K562 (cell line): ENCODE results near the gene DHDH. TPM values are rescaled to one million over a fixed set of nuclear protein-coding genes. Genes with fewer than 3 reads are reported as not detected.

Source experiments
- CREM ChIP-seq: IDR thresholded peaks from 2 replicates; pipeline ENCODE4 v1.6.1; 2014; ENCODE audit warnings: antibody characterized with exemption, low read depth
- MYC ChIP-seq, 2 experiments: fragments of 250-450 bp in 1 of 2; sonication (Bioruptor Pico) in 1 of 2; IDR thresholded peaks; 2 replicates each; pipeline versions ENCODE4 v1.5.1 to v1.6.1; 2012 to 2021; ENCODE audit warnings: low read depth in 2 of 2, borderline replicate concordance in 1 of 2, improper control_type of control experiment in 1 of 2, low read length in 1 of 2, mild to moderate bottlenecking in 1 of 2, moderate library complexity in 1 of 2
- PBX2 ChIP-seq, 2 experiments: IDR thresholded peaks in 1 of 2; conservative IDR thresholded peaks in 1 of 2; 2 replicates each; pipeline ENCODE4 v1.6.1; 2016; ENCODE audit warnings: low read depth in 2 of 2, mild to moderate bottlenecking in 1 of 2, missing compliant biosample characterization in 1 of 2, missing genetic modification characterization in 1 of 2, moderate library complexity in 1 of 2
- PTBP1 ChIP-seq: fragments of 200-400 bp; formaldehyde crosslinking; IDR thresholded peaks from 2 replicates; pipeline ENCODE4 v1.6.1; 2017; ENCODE audit warnings: low read depth, low read length
- TCF7L2 ChIP-seq: fragments of 150-350 bp; IDR thresholded peaks from 2 replicates; pipeline ENCODE4 v1.6.1; 2016; ENCODE audit warnings: low read depth, mild to moderate bottlenecking, low read length, moderate library complexity
- TRIM24 ChIP-seq, 2 experiments: fragments of 450-650 bp; IDR thresholded peaks; 2 replicates each; pipeline ENCODE4 v1.6.1; 2016
- ZNF655 ChIP-seq: fragments of 250-450 bp; sonication (Bioruptor Pico); IDR thresholded peaks from 2 replicates; pipeline ENCODE4 v1.5.0; 2021
- polyA plus RNA-seq, 8 experiments: library from polyadenylated mRNA; depleted of rRNA in 4 of 8; stranded (reverse) in 5 of 8; unstranded in 3 of 8; fragments of >200 nt; fragmentation: Nextera tagmentation in 2 of 8; fragmentation: Illumina TruSeq in 1 of 8; extraction: Ambion mirVana in 2 of 8; extraction: Trizol in 1 of 8; gene quantifications; 2 replicates each; pipeline versions ENCODE4 v1.2.1 to v1.2.3, GENCODE V29; 2011 to 2014; ENCODE audit warnings: inconsistent platforms in 1 of 8, missing spikeins in 1 of 8
- total RNA-seq, 7 experiments: library from RNA; depleted of rRNA in 6 of 7; stranded (reverse); fragments of >200 nt in 6 of 7; fragmentation: Illumina TruSeq in 2 of 7; extraction: Trizol in 2 of 7; gene quantifications; 2 replicates each; pipeline versions ENCODE4 v1.2.1 to v1.2.3, GENCODE V29; 2011 to 2021; ENCODE audit warnings: low replicate concordance in 1 of 7
- TF ChIP-seq, protein P1 (sequence below), 2 experiments: fragments of 450-650 bp in 1 of 2; sonication (generic) in 1 of 2; formaldehyde crosslinking in 1 of 2; IDR thresholded peaks; 2 replicates each; pipeline versions ENCODE4 v1.7.1 to v1.9.0; 2016 to 2022; ENCODE audit warnings: inconsistent platforms in 1 of 2, mild to moderate bottlenecking in 1 of 2, missing genetic modification reagents in 1 of 2
- TF ChIP-seq, protein P2 (sequence below): fragments of 450-650 bp; formaldehyde crosslinking; IDR thresholded peaks from 2 replicates; pipeline ENCODE4 v1.4.0; 2020; ENCODE audit warnings: mild to moderate bottlenecking, mixed read lengths

DHDH gene
- total and polyA plus RNA-seq, 9 of the 15 experiments (the other 6 are each of a cell fraction or from before 2014, with no cell fraction given): 0.37 to 1.9 (median 0.87) TPM

- TF ChIP-seq, protein P1, sequence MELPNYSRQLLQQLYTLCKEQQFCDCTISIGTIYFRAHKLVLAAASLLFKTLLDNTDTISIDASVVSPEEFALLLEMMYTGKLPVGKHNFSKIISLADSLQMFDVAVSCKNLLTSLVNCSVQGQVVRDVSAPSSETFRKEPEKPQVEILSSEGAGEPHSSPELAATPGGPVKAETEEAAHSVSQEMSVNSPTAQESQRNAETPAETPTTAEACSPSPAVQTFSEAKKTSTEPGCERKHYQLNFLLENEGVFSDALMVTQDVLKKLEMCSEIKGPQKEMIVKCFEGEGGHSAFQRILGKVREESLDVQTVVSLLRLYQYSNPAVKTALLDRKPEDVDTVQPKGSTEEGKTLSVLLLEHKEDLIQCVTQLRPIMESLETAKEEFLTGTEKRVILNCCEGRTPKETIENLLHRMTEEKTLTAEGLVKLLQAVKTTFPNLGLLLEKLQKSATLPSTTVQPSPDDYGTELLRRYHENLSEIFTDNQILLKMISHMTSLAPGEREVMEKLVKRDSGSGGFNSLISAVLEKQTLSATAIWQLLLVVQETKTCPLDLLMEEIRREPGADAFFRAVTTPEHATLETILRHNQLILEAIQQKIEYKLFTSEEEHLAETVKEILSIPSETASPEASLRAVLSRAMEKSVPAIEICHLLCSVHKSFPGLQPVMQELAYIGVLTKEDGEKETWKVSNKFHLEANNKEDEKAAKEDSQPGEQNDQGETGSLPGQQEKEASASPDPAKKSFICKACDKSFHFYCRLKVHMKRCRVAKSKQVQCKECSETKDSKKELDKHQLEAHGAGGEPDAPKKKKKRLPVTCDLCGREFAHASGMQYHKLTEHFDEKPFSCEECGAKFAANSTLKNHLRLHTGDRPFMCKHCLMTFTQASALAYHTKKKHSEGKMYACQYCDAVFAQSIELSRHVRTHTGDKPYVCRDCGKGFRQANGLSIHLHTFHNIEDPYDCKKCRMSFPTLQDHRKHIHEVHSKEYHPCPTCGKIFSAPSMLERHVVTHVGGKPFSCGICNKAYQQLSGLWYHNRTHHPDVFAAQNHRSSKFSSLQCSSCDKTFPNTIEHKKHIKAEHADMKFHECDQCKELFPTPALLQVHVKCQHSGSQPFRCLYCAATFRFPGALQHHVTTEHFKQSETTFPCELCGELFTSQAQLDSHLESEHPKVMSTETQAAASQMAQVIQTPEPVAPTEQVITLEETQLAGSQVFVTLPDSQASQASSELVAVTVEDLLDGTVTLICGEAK (IDR thresholded peaks at IDR 0.05): peak; percentile 97
- TF ChIP-seq, protein P1 (CRISPR knock-in tag; IDR thresholded peaks at IDR 0.05): no peak
- peak; percentile 83 for TF ChIP-seq PBX2 (CRISPR knock-in tag; IDR thresholded peaks at IDR 0.05; ENCODE audit: low read depth)
- TF ChIP-seq PBX2 (tag; conservative IDR thresholded peaks at IDR 0.05; ENCODE audit: low read depth): peak; percentile 98
- TF ChIP-seq MYC (IDR thresholded peaks at IDR 0.05; ENCODE audit: low read depth, low read length): peak; percentile 91
- TF ChIP-seq MYC (CRISPR knock-in tag; IDR thresholded peaks at IDR 0.05; ENCODE audit: borderline replicate concordance, low read depth): no peak
- TF ChIP-seq, protein P2, sequence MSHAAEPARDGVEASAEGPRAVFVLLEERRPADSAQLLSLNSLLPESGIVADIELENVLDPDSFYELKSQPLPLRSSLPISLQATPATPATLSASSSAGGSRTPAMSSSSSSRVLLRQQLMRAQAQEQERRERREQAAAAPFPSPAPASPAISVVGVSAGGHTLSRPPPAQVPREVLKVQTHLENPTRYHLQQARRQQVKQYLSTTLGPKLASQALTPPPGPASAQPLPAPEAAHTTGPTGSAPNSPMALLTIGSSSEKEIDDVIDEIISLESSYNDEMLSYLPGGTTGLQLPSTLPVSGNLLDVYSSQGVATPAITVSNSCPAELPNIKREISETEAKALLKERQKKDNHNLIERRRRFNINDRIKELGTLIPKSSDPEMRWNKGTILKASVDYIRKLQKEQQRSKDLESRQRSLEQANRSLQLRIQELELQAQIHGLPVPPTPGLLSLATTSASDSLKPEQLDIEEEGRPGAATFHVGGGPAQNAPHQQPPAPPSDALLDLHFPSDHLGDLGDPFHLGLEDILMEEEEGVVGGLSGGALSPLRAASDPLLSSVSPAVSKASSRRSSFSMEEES (CRISPR knock-in tag): no peak
- TF ChIP-seq TCF7L2: no peak
- TF ChIP-seq PTBP1: no peak
- TF ChIP-seq ZNF655 (CRISPR knock-in tag): no peak
- peak; percentile 87 for TF ChIP-seq CREM
- no peak for TF ChIP-seq TRIM24 (IDR thresholded peaks at IDR 0.05)
Observed at GRCh38 chr19:48993175-48994034, 59.9 kb downstream of the DHDH start, which contains the start of the genes GYS1 and RUVBL2 (continued).
